Measurements from ENCODE around the gene HOXB13.

DNA sequence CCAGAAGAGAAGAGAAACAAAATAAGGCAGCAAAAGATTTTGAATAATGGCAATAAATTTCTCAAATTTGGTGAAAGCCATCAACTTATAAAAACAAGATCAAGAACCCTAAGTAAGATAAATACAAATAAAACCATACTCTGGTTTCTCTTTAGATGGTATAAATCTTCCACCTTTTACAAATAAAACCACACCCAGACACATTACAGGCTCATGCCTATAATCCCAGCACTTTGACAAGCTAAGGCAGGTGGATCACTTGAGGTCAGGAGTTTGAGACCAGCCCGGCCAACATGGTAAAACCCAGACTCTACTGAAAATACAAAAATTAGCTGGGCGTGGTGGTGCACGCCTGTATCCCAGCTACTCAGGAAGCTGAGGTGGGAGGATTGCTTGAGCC lies 44.7 kb upstream of the HOXB13 start:
- TF ChIP-seq POLR2A (IDR thresholded peaks at IDR 0.05; ENCODE audit: low read depth), result no peak
- TF ChIP-seq, protein P1, sequence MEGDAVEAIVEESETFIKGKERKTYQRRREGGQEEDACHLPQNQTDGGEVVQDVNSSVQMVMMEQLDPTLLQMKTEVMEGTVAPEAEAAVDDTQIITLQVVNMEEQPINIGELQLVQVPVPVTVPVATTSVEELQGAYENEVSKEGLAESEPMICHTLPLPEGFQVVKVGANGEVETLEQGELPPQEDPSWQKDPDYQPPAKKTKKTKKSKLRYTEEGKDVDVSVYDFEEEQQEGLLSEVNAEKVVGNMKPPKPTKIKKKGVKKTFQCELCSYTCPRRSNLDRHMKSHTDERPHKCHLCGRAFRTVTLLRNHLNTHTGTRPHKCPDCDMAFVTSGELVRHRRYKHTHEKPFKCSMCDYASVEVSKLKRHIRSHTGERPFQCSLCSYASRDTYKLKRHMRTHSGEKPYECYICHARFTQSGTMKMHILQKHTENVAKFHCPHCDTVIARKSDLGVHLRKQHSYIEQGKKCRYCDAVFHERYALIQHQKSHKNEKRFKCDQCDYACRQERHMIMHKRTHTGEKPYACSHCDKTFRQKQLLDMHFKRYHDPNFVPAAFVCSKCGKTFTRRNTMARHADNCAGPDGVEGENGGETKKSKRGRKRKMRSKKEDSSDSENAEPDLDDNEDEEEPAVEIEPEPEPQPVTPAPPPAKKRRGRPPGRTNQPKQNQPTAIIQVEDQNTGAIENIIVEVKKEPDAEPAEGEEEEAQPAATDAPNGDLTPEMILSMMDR (IDR thresholded peaks at IDR 0.05), result no peak
- TF ChIP-seq EP300 (IDR thresholded peaks at IDR 0.05), result no peak
- TF ChIP-seq POLR2AphosphoS5 (IDR thresholded peaks at IDR 0.05), result no peak

Data from esophagus muscularis mucosa (tissue), 4 donors.